Measurements from ENCODE around the gene SPNS1. TPM values are rescaled to one million over a fixed set of nuclear protein-coding genes. Genes with fewer than 3 reads are reported as not detected.
"Not testable (repeated sequence)": the region's sequence is repeated elsewhere in the genome, so short reads cannot be mapped to it uniquely, and the experiment has no call there.

Gene SPNS1
- polyA plus RNA-seq, 1 donor = 62.8 TPM

- H3K9me3 ChIP-seq (ENCODE audit: control insufficient read depth, low read depth, low read length) = no peaks in the 10 kb centered on the region
- H3K36me3 ChIP-seq (ENCODE audit: control insufficient read depth, insufficient read depth, low read length) = peaks cover 33% of the 10 kb centered on the region
- DNase-seq = no peak
- H3K27me3 ChIP-seq (ENCODE audit: control insufficient read depth, insufficient read depth, low read length) = no peaks in the 10 kb centered on the region
- no peak overlapping the region for H3K27ac ChIP-seq (ENCODE audit: low read length)
- no CpG with 5 or more reads among the region's 17 CpGs for WGBS (ENCODE audit: insufficient coverage, low lambda C conversion rate)
- peak overlapping the region; percentile 77 for H3K4me3 ChIP-seq (ENCODE audit: low read length)
- peaks cover 13% of the 10 kb centered on the region for H3K4me1 ChIP-seq (ENCODE audit: control insufficient read depth, insufficient read depth, low read length)
These were observed 23.1 kb upstream of the SPNS1 start for GRCh38 chr16:28951410-28951943.

- Histone ChIP-seq H3K4me1 (ENCODE audit: control insufficient read depth, insufficient read depth, low read length) (no peaks in the 10 kb centered on the region), H3K9me3 (ENCODE audit: control insufficient read depth, low read depth, low read length) (no peaks in the 10 kb centered on the region), H3K36me3 (ENCODE audit: control insufficient read depth, insufficient read depth, low read length) (peaks cover 79% of the 10 kb centered on the region), H3K4me3 (ENCODE audit: low read length) (no peak overlapping the region), H3K27me3 (ENCODE audit: control insufficient read depth, insufficient read depth, low read length) (no peaks in the 10 kb centered on the region), H3K27ac (ENCODE audit: low read length) (no peak overlapping the region)
- DNase-seq = no peak
- WGBS (ENCODE audit: insufficient coverage, low lambda C conversion rate) = no CpG with 5 or more reads among the region's 9 CpGs
These were observed 16.4 kb upstream of the SPNS1 start for GRCh38 chr16:28958216-28958615.

- H3K9me3 ChIP-seq (ENCODE audit: control insufficient read depth, low read depth, low read length) = no peaks in the 10 kb centered on the region
- H3K4me1 ChIP-seq (ENCODE audit: control insufficient read depth, insufficient read depth, low read length) = no peaks in the 10 kb centered on the region
- no peak overlapping the region for H3K4me3 ChIP-seq (ENCODE audit: low read length)
- DNase-seq = no peak
- WGBS (ENCODE audit: insufficient coverage, low lambda C conversion rate) = no CpG with 5 or more reads among the region's 6 CpGs
- no peaks in the 10 kb centered on the region for H3K27me3 ChIP-seq (ENCODE audit: control insufficient read depth, insufficient read depth, low read length)
- H3K27ac ChIP-seq (ENCODE audit: low read length) = no peak overlapping the region
- peaks cover 79% of the 10 kb centered on the region for H3K36me3 ChIP-seq (ENCODE audit: control insufficient read depth, insufficient read depth, low read length)
These were observed 15.7 kb upstream of the SPNS1 start for GRCh38 chr16:28958836-28959235.

GRCh38 chr16:28964072-28964471 lies 10.5 kb upstream of the SPNS1 start:
- Histone ChIP-seq H3K4me3 (ENCODE audit: low read length) (no peak overlapping the region), H3K27me3 (ENCODE audit: control insufficient read depth, insufficient read depth, low read length) (no peaks in the 10 kb centered on the region), H3K4me1 (ENCODE audit: control insufficient read depth, insufficient read depth, low read length) (no peaks in the 10 kb centered on the region), H3K36me3 (ENCODE audit: control insufficient read depth, insufficient read depth, low read length) (peaks cover 49% of the 10 kb centered on the region), H3K27ac (ENCODE audit: low read length) (no peak overlapping the region), H3K9me3 (ENCODE audit: control insufficient read depth, low read depth, low read length) (no peaks in the 10 kb centered on the region)
- WGBS (ENCODE audit: insufficient coverage, low lambda C conversion rate) = no CpG with 5 or more reads among the region's 3 CpGs
- no peak for DNase-seq

- Histone ChIP-seq H3K4me3 (ENCODE audit: low read length) (no peak overlapping the region), H3K27ac (ENCODE audit: low read length) (no peak overlapping the region), H3K9me3 (ENCODE audit: control insufficient read depth, low read depth, low read length) (no peaks in the 10 kb centered on the region), H3K36me3 (ENCODE audit: control insufficient read depth, insufficient read depth, low read length) (peaks cover 47% of the 10 kb centered on the region), H3K4me1 (ENCODE audit: control insufficient read depth, insufficient read depth, low read length) (no peaks in the 10 kb centered on the region), H3K27me3 (ENCODE audit: control insufficient read depth, insufficient read depth, low read length) (no peaks in the 10 kb centered on the region)
- no peak for DNase-seq
- WGBS (ENCODE audit: insufficient coverage, low lambda C conversion rate) = no CpG with 5 or more reads among the region's 2 CpGs
These were observed 10.1 kb upstream of the SPNS1 start for GRCh38 chr16:28964496-28964895.

GRCh38 chr16:28967156-28967555 lies 7.4 kb upstream of the SPNS1 start:
- no CpG with 5 or more reads among the region's 4 CpGs for WGBS (ENCODE audit: insufficient coverage, low lambda C conversion rate)

GRCh38 chr16:28969696-28970095 lies 4.9 kb upstream of the SPNS1 start:
- H3K9me3 ChIP-seq (ENCODE audit: control insufficient read depth, low read depth, low read length); H3K4me3 ChIP-seq (ENCODE audit: low read length); H3K27me3 ChIP-seq (ENCODE audit: control insufficient read depth, insufficient read depth, low read length); H3K4me1 ChIP-seq (ENCODE audit: control insufficient read depth, insufficient read depth, low read length); H3K27ac ChIP-seq (ENCODE audit: low read length); DNase-seq; H3K36me3 ChIP-seq (ENCODE audit: control insufficient read depth, insufficient read depth, low read length): not testable (repeated sequence)
- no CpG with 5 or more reads among the region's 2 CpGs for WGBS (ENCODE audit: insufficient coverage, low lambda C conversion rate)

More at GRCh38 chr16:28967156-28967555, 7.4 kb upstream of the SPNS1 start:
- Histone ChIP-seq H3K36me3 (ENCODE audit: control insufficient read depth, insufficient read depth, low read length) (peaks cover 29% of the 10 kb centered on the region), H3K27ac (ENCODE audit: low read length) (no peak overlapping the region), H3K4me1 (ENCODE audit: control insufficient read depth, insufficient read depth, low read length) (no peaks in the 10 kb centered on the region), H3K27me3 (ENCODE audit: control insufficient read depth, insufficient read depth, low read length) (no peaks in the 10 kb centered on the region), H3K9me3 (ENCODE audit: control insufficient read depth, low read depth, low read length) (no peaks in the 10 kb centered on the region), H3K4me3 (ENCODE audit: low read length) (no peak overlapping the region)
- no peak for DNase-seq

- WGBS (ENCODE audit: insufficient coverage, low lambda C conversion rate) = no CpG with 5 or more reads among the region's 17 CpGs
- Histone ChIP-seq H3K4me3 (ENCODE audit: low read length) (peak overlapping the region; percentile 83), H3K27ac (ENCODE audit: low read length) (peak overlapping the region; percentile 96), H3K36me3 (ENCODE audit: control insufficient read depth, insufficient read depth, low read length) (peaks cover 13% of the 10 kb centered on the region), H3K9me3 (ENCODE audit: control insufficient read depth, low read depth, low read length) (no peaks in the 10 kb centered on the region), H3K27me3 (ENCODE audit: control insufficient read depth, insufficient read depth, low read length) (no peaks in the 10 kb centered on the region), H3K4me1 (ENCODE audit: control insufficient read depth, insufficient read depth, low read length) (peaks cover 12% of the 10 kb centered on the region)
- peak; percentile 46 to 67 for DNase-seq
These were observed 556 bp upstream of the SPNS1 start for GRCh38 chr16:28974007-28974436.

- no peak for DNase-seq
- H3K36me3 ChIP-seq (ENCODE audit: control insufficient read depth, insufficient read depth, low read length) = peaks cover 19% of the 10 kb centered on the region
- no peaks in the 10 kb centered on the region for H3K27me3 ChIP-seq (ENCODE audit: control insufficient read depth, insufficient read depth, low read length)
- H3K4me1 ChIP-seq (ENCODE audit: control insufficient read depth, insufficient read depth, low read length) = peaks cover 12% of the 10 kb centered on the region
- H3K4me3 ChIP-seq (ENCODE audit: low read length) = peak overlapping the region; percentile 83
- WGBS (ENCODE audit: insufficient coverage, low lambda C conversion rate) = no CpG with 5 or more reads among the region's 30 CpGs
- H3K9me3 ChIP-seq (ENCODE audit: control insufficient read depth, low read depth, low read length) = no peaks in the 10 kb centered on the region
- H3K27ac ChIP-seq (ENCODE audit: low read length) = peak overlapping the region; percentile 15
These were observed 601 bp downstream of the SPNS1 start for GRCh38 chr16:28975158-28975599.

GRCh38 chr16:28977703-28978662 lies 3.4 kb downstream of the SPNS1 start:
- Histone ChIP-seq H3K4me1 (ENCODE audit: control insufficient read depth, insufficient read depth, low read length) (peaks cover 12% of the 10 kb centered on the region), H3K27me3 (ENCODE audit: control insufficient read depth, insufficient read depth, low read length) (no peaks in the 10 kb centered on the region), H3K4me3 (ENCODE audit: low read length) (no peak overlapping the region), H3K36me3 (ENCODE audit: control insufficient read depth, insufficient read depth, low read length) (peaks cover 44% of the 10 kb centered on the region), H3K27ac (ENCODE audit: low read length) (no peak overlapping the region), H3K9me3 (ENCODE audit: control insufficient read depth, low read depth, low read length) (peaks cover 6% of the 10 kb centered on the region)
- 86% methylated on average over 1 of the region's 11 CpGs for WGBS (ENCODE audit: insufficient coverage, low lambda C conversion rate)
- DNase-seq = peak in 1 of 2 donors; percentile 15

Measured in large intestine (tissue), 3 donors.